Memory B cell (primary cell): ENCODE data around the gene NLRX1.
"Not testable (repeated sequence)": the region's sequence is repeated elsewhere in the genome, so short reads cannot be mapped to it uniquely, and the experiment has no call there.

Source experiments
- ATAC-seq: fragments of 150-1000 bp; cut with Tn5 transposase; 2 replicates; pipeline ENCODE4 v1.10.0; 2021; ENCODE audit warnings: low read depth, mild to moderate bottlenecking, moderate library complexity
- DNase-seq, 2 donors: peaks; one replicate each; pipeline ENCODE4 v3.0.0; 2022; ENCODE audit warnings: low spot score in 2 of 2
- H3K27ac Mint-ChIP-seq: one replicate; pipeline ENCODE4 v1.8.0; 2022; ENCODE audit warnings: mild to moderate bottlenecking, moderate library complexity, mixed read lengths
- H3K27me3 Mint-ChIP-seq: one replicate; pipeline ENCODE4 v1.8.0; 2022; ENCODE audit warnings: mixed read lengths
- H3K36me3 Mint-ChIP-seq: one replicate; pipeline ENCODE4 v1.8.0; 2022; ENCODE audit warnings: mild to moderate bottlenecking, mixed read lengths
- H3K4me1 Mint-ChIP-seq: one replicate; pipeline ENCODE4 v1.8.0; 2022; ENCODE audit warnings: mixed read lengths
- H3K4me3 Mint-ChIP-seq: one replicate; pipeline ENCODE4 v1.8.0; 2022; ENCODE audit warnings: mild to moderate bottlenecking, moderate library complexity, mixed read lengths
- H3K9me3 Mint-ChIP-seq: one replicate; pipeline ENCODE4 v1.8.0; 2022; ENCODE audit warnings: mixed read lengths

Gene NLRX1

DNA sequence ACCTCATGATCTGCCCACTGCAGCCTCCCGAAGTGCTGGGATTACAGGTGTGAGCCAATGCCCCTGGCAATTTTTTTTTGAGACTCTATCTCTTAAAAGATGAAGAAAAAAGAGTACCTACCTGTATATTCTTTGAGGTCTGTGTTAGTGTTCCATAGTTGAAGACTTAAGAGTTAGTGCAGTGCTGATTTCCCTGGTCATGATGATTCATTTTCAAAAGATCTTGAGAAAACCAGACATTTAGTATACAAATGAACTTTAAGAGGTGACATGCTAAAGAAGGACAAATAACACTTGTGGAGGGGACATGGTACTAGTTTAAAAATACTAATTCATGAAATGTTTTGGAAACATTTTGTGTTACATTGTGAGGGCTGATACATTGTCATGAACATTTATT lies 55.3 kb downstream of the NLRX1 start:
- Mint-ChIP-seq H3K27ac (no peak overlapping the region), H3K4me1 (peaks cover 11% of the 10 kb centered on the region), H3K36me3 (peaks cover 9% of the 10 kb centered on the region), H3K9me3 (no peaks in the 10 kb centered on the region), H3K4me3 (no peak overlapping the region), H3K27me3 (no peaks in the 10 kb centered on the region)
- ATAC-seq: no peak
- DNase-seq: no peak

DNA sequence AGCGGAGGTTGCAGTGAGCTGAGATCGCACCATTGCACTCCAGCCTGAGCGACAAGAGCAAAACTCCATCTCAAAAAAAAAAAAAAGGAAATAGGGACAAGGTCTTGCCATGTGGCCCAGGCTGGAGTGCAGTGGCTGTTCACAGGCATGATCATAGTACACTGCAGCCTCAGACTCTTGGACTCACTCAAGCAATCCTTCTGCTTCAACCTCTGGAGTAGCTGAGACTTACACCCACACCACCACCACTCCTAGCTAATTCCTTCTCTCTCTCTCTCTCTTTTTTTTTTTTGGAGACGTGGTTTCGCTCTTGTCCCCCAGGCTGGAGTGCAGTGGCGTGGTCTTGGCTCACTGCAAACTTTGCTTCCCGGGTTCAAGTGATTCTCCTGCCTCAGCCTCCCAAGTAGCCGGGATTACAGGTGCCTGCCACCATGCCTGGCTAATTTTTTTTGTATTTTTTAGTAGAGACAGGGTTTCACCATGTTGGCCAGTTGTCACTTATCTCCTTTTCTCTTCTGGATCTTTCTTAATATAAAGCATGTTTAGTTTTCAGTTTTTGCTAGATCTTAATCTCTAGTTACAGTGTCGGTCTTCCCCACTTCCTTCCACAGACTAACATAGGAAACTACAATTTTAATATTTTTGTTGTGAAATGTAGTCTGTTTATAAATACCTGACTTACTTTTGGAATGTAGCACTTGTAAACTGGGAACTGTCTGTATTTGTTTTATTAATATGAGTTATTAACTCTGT lies 60.2 kb downstream of the NLRX1 start:
- ATAC-seq, H3K4me3 Mint-ChIP-seq, H3K27me3 Mint-ChIP-seq, DNase-seq, H3K9me3 Mint-ChIP-seq, H3K27ac Mint-ChIP-seq: not testable (repeated sequence)
- Mint-ChIP-seq H3K36me3 (peaks cover 18% of the 10 kb centered on the region), H3K4me1 (peaks cover 15% of the 10 kb centered on the region)

DNA sequence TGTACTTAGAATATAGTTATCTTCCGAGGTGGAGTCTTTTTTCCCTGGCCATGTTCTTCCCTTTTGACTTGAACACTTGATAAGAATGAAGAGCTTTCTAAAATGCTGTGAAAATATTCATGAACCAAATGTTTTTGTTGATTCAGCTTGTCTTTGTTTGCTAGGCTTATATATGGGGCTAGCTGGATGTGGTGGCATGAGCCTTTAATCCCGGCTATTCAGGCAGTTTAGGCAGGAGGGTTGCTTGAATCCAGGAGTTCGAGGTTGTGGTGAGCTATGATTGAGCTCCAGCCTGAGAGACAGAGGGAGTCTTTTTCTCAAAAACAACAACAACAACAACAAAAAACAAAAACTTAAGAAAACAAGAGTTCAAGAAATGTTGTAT lies 60.8 kb downstream of the NLRX1 start:
- DNase-seq (no peak), ATAC-seq (no peak)
- Mint-ChIP-seq H3K27ac (no peak overlapping the region), H3K4me3 (no peak overlapping the region), H3K9me3 (no peaks in the 10 kb centered on the region), H3K36me3 (peaks cover 21% of the 10 kb centered on the region), H3K4me1 (peaks cover 10% of the 10 kb centered on the region), H3K27me3 (no peaks in the 10 kb centered on the region)

DNA sequence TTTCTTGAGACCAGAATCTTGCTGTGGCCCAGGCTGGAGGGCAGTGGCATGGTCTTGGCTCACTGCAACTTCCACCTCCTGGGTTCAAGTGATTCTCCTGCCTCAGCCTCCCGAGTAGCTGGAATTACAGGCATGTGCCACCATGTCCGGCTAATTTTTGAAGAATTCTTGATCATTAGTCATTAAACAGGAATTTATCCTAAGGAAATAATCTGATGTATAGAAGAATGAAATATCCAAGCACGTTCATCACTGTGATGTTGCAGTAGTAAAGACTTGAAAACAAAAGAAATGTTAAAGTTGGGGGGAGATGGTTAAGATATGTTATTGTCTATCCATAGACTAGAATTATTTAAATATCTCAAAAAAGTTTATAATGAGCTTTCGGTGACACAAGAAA lies 61.2 kb downstream of the NLRX1 start:
- no peaks in the 10 kb centered on the region for H3K9me3 Mint-ChIP-seq
- H3K27me3 Mint-ChIP-seq: no peaks in the 10 kb centered on the region
- peaks cover 22% of the 10 kb centered on the region for H3K36me3 Mint-ChIP-seq
- H3K4me1 Mint-ChIP-seq: peaks cover 10% of the 10 kb centered on the region
- no peak overlapping the region for H3K27ac Mint-ChIP-seq
- ATAC-seq: no peak
- no peak for DNase-seq
- H3K4me3 Mint-ChIP-seq: no peak overlapping the region
